ENCODE data around the gene WNK2.

The WNK2 gene

GRCh38 chr9:93267681-93268505 lies 84.0 kb downstream of the WNK2 start:
- DNase-seq = no peak

DNA sequence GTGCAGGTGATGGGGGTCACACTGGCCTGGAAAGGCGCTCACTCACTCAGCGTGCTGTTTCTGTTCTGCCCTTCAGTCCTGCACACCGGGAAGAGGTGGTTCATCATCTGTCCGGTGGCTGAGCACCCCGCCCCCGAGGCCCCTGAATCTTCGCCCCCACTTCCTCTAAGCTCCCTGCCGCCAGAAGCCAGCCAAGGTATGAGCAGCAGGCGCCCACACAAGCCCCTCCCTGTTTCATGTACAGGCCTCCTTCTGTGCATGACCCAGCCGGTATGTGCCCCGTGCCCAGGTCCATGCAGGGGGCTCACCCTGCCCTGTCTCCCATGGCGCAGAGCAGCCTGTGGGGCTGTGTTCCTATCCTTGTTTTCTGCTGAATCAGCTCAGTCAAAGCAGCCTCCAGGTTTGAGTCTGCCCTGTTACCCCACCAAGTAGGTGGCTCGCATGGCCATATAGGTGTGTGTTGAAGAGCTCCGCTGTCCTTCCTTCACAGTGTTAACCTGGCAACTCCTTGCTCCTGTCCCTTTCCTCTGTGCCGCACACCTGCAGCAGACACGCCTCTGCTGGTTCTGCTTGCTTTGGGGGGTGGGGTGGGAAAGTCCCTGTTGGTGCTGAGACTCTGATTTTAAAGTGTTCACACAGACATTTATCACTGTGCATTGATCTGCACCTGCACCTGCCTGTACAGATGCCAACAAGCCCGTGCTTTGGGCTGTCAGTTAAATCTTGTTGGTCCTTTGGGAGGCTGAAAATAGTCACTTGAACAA lies 84.8 kb downstream of the WNK2 start:
- no peak for DNase-seq

DNA sequence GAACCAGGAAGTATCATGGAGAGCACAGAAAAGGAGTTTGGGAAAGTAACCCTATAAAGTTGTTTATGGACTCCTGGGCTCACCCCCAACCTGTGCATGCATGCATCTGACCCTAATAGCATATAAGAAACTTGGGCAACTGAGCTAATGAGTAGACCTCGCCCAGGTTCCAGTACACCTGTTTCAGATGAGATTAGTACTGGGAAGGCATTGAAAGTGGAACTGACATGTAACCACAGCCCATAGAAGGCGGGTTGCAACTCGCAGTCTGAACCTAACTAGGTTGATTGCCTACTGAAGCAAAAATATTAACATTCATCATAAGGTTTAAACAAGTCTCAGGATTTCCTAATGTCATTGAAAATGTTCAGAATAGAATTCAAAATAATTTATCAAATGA lies 87.0 kb downstream of the WNK2 start:
- DNase-seq = no peak

DNA sequence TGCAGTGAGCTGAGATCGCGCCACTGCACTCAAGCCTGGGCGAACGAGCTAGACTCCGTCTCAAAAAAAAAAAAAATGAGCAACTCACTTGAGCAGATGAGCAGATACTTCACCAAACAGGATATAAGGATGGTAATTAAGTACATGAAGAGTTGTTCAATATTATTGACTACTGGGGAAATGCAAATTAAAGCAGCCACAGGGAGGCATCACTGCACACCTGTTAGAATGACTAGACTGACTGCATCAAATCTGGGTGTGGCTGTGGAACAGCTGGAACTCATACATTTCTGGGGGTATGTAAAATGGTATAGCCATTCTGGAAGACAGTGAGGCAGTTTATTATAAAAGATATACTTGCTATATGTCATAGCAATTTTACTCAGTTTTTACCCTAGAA lies 93.0 kb downstream of the WNK2 start:
- no peak for DNase-seq

DNA sequence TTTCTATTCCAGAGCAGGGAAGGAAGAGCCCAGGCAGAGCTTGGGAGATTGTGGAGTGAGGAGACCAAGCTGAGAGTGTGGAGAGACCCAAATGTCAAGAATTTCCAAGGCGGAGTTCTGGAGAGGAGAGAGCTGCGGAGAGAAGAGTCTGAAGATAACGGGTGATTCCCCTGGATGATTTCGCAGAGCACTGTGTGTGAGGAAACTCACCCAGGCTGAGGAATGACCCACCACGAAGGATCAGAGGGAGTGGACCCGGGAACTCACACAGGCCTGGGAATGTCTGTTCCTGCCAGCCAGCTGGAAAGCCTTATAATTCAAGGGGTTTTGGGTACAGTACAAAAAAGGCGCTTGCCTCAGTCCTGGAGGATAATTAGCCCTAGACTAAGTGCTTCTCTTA lies 94.2 kb downstream of the WNK2 start:
- DNase-seq = no peak

DNA sequence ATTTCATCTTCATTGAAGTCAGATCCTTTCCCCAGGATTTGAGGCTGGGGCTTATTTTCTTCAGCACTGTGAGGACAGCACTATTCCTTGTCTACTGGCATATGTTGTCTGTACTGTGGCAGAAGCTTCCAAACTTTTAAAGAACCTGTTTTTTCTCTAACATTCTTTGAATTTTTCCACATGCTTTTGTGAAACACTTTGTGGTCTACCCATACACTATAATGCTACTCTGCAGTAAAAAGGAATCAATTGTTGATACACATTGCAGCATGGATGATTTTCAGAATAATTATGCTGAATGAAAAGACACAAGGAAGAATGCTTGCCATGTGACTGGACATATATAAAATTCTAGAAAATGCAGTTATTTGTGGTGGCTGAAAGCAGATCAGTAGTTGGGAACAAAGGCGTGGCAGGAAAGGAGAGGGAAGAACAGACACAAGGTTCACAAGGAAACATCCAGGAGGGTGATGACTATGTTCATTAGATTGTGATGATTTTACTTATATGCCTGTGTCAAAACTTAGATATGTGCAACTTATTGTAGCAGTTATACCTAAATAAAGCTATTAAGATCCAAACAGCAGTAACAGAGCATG lies 96.8 kb downstream of the WNK2 start:
- no peak for DNase-seq

- no peak for DNase-seq
Observed at GRCh38 chr9:93286252-93287188, 102.6 kb downstream of the WNK2 start.

- no peak for DNase-seq
Observed at GRCh38 chr9:93287189-93287552, 103.2 kb downstream of the WNK2 start.

DNA sequence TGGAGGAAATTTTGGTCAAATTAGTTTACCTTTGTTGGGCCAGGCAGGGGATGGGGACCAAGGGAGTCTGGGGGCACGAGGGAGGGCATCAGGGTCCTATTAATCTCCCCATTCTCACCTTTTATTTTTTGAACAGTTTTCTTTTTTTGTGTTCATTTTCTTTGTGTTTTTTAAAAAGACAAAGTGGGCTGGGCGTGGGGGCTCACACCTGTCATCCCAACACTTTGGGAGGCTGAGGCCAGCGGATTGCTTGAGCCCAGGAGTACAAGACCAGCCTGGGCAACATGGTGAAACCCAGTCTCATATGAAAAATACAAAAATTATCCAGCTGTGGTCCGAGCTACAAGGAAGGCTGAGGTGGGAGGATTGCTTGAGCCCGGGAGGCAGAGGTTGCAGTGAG lies 103.7 kb downstream of the WNK2 start:
- DNase-seq = no peak

GRCh38 chr9:93288341-93288740 lies 104.4 kb downstream of the WNK2 start:
- no peak for DNase-seq

GRCh38 chr9:93288891-93289883 lies 105.2 kb downstream of the WNK2 start:
- DNase-seq = no peak

- DNase-seq = no peak
Observed at GRCh38 chr9:93290495-93291434, 106.8 kb downstream of the WNK2 start.

- no peak for DNase-seq
Observed at GRCh38 chr9:93291536-93292287, 107.8 kb downstream of the WNK2 start.

- no peak for DNase-seq
Observed at GRCh38 chr9:93292288-93292615, 108.3 kb downstream of the WNK2 start.

GRCh38 chr9:93292664-93293328 lies 108.9 kb downstream of the WNK2 start:
- DNase-seq = no peak

GRCh38 chr9:93294011-93294410 lies 110.1 kb downstream of the WNK2 start:
- no peak for DNase-seq

- no peak for DNase-seq
Observed at GRCh38 chr9:93295031-93295430, 111.1 kb downstream of the WNK2 start.

DNA sequence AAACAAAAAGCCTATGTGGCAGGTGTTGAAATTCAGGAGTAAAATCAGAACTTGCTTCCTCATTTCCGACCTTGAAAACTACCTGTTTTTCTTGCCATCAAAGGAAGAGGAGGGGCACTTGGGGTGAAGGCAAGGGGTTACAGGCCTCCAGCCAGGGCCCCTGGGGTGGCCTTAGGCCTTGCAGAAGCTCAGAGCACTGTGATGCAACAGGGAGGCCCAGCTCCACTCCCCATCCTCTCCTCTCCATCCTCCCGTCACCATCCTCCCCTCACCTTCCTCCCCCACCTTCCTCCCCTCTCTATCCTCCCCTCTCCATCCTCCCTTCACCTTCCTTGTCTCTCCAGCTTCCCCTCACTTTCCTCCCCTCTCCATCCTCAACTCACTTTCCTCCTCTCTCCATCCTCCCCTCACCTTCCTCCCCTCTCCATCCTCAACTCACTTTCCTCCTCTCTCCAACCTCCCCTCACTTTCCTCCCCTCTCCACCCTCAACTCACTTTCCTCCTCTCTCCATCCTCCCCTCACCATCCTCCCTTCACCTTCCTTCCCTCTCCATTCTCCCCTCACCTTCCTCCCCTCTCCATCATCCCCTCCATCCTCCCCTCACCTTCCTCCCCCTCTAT lies 111.6 kb downstream of the WNK2 start:
- DNase-seq = no peak
